Activated CD8-positive, alpha-beta memory T cell treated with anti-CD3 and anti-CD28 coated beads, Interleukin-2, amount 50 U/mL, for 24 hours (primary cell): ENCODE measurements around the gene BIN2.
"Not testable (repeated sequence)": the region's sequence is repeated elsewhere in the genome, so short reads cannot be mapped to it uniquely, and the experiment has no call there.

Experiments used
- DNase-seq: peaks from one replicate; pipeline ENCODE4 v3.0.0-alpha.2; 2020; ENCODE audit errors: extremely low read depth

Gene BIN2

GRCh38 chr12:51345681-51346080, 21.7 kb upstream of the BIN2 start:
- DNase-seq, result no peak

GRCh38 chr12:51343201-51343600, 19.2 kb upstream of the BIN2 start:
- DNase-seq, result no peak

GRCh38 chr12:51342416-51342815, 18.4 kb upstream of the BIN2 start:
- no peak for DNase-seq

GRCh38 chr12:51341251-51342007, 17.5 kb upstream of the BIN2 start:
- DNase-seq, result peak; percentile 56

DNA sequence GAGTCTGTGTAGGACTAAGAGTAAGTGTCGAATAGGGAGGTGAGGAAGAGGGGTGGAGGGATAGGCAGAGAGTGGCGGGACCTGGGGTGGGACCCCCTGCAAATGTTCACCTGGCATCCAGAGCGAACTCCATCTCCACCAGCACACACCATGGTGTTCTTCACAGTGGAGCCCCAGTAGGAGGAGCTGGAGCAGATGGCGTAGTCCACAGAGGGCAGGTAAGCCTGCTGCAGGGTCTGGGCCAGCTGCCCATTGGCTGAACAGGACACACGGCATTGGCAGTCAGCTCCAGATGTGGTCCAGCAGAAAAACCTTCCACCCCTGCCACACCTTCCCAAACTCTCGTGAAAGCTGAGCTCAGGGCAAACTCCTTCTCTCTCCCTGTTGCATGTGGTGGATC, 15.8 kb upstream of the BIN2 start:
- DNase-seq, result no peak

DNA sequence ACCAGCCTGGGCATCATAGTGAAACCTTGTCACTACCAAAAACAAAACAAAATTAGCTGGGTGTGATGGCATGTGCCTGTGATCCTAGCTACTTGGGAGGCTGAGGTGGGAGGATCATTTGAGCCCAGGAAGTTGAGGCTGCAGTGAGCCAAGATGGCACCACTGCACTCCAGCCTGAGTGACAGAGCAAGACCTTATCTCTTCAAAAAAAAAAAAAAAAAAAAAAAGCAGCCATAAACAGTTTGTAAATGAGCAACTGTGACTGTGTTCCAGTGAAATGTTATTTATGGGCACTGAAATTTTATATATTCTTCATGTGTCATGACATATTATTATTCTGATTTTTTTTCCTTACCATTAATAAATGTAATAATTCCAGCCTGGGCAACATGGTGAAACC, 13.4 kb upstream of the BIN2 start:
- DNase-seq, result not testable (repeated sequence)

- no peak for DNase-seq
These were observed 12.0 kb upstream of the BIN2 start for GRCh38 chr12:51335931-51336330.

DNA sequence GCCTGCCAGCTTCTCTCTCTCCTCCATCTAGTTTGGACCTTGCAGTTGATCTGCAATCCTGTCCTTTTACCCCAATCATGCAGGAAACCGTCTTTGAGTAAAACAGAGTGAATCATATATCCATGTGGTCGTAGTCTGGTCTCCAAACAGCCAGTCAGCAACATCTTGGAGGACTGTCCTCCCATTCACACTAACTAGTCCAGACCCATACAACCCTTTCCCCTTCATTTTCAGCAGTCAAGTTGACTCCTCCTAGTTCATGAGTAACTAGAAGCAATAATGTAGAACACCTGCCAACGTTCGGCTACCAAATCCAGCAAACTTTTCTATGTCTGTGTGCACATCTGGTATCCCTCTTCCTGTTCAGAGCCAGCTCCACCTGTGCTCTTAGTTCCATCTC, 10.8 kb upstream of the BIN2 start:
- no peak for DNase-seq

GRCh38 chr12:51333536-51333935, 9.6 kb upstream of the BIN2 start:
- no peak for DNase-seq

- no peak for DNase-seq
These were observed 6.2 kb upstream of the BIN2 start for GRCh38 chr12:51330186-51330585.

GRCh38 chr12:51329742-51330141, 5.8 kb upstream of the BIN2 start:
- DNase-seq, result no peak

DNA sequence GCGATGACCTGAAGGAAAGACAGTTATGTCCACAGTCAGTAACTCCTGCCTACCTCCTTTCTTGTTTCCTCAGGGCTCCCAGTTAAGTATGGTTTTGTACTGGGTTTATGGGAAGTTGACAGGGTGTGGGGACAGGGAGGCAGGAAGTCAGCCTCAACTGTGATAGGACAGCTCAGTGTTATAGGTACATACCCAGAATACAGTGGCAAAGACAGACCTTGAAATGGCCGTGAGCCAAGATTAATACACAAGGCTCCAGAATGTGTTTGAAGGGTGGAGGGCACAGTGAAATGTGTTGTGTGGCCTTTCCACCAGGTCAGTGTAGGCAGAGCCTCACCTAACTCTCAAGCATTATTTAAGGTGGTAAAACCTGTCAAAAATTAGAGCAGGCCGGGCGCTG, 4.6 kb upstream of the BIN2 start:
- no peak for DNase-seq

DNA sequence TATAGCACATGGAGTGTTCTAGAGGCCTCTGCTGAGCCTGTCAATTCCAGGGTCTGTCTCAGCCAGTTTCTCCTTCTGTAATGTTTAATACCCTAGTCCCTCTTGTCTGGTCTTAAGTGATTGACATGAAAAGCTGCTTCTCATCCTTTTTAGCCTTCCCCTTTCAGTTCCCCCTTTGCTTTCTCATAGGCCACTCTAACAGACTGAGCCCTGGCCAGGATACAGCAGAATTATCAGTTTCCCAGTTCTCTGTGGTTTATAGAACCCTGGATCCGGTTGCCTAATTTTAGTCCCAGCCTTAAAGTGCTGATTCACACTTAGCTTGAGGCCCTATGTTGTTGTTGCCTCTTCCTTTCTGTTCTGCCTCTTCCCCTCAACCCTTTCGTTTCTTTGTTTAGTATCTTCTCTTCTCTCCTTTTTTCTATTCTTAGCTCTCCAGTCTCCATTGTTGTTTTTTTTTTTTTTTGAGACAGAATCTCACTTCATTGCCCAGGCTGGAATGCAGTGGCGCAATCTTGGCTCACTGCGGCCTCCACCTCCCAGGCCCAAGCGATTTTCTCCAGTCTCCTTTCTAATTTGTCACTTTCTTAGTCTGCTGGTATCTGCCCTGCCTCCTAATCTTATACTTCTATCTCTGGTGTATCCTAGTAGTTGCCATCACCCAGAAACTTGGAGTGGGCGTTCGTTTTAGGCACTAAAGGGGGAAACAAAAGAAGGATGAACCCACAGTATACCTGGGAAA, 2.9 kb upstream of the BIN2 start:
- no peak for DNase-seq

GRCh38 chr12:51324953-51325352, 979 bp upstream of the BIN2 start:
- DNase-seq, result no peak

DNA sequence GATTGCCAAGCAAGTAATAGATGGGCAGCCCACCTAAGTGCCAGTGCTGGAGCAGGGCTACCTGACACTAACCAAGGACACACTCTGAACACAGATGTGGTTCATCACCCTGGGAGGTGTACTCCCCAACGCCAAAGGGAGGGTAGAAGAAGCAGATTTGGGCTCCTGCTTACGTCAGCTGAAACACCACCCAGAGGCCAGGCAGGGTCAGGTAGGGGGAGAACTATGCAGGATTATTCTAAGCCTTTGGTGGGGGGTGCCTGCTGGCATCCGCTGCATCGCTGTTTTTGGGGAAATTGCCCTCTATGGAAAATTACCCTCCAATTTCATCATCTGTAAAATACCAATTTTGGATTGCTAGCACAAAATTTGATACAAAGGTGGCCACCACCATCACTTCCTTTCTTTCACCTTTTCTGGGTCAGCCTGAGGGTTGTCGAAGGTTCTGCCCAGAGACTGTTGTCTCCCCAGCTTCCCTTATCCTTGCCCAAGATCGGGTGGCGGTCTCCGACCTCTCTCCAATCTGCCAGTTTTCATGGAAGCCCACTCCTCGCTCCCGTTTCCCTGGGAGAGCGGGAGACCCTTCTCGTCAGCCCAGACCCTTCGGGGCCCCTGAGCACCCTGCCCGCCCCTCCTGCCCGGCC, 535 bp downstream of the BIN2 start:
- DNase-seq, result no peak

GRCh38 chr12:51322452-51322851, 1.5 kb downstream of the BIN2 start:
- DNase-seq, result no peak

DNA sequence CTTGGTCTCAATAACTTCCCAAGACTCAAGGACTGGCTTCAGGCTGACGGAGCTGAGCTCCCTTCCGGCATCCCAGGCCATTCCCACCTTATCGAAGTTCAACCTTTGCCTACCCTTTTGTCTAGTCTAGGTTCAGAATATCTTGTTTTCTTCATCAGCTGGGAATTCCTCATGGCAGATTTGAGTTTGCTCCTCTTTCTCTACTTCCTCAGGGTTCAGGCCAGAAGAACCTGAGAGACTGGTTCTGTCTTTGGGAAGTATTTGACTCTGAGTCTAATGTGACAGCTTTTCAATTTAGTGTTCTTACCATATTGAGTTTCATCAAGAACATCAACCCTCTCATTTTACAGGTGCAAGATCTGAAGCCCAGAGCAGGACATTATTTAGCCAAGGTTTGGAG, 2.1 kb downstream of the BIN2 start:
- no peak for DNase-seq

DNA sequence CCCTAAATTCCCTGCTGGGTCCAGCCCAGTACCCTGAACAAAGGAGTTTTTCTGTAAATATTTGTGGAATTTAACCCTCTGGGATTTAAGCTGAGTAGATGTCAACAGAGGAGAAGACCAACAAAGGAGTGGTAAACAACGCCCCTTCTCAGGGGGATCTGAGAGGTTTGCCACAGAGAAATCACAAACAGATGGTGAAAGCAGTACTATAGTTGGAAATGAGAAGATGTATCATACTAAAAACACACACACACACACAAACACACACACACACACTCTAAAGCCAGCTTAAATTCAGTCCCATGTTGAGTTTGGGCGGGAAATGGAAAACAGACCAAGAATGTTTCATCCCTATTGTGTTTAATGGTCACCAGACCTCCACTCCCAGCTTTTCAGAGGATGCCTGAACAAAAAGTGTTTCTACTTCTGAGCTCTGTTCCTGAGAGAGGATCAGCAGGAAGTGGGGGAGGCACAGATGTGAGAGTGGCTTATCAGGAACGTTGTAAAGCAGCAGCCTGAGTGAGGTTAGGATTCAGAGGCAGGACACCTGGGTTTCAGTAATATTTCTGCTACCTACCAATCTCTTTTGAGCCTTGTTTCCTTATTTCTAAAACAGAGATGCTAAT, 3.2 kb downstream of the BIN2 start:
- DNase-seq, result no peak

- DNase-seq, result no peak
These were observed 3.7 kb downstream of the BIN2 start for GRCh38 chr12:51320311-51320694.

GRCh38 chr12:51318846-51319599, 5.0 kb downstream of the BIN2 start:
- no peak for DNase-seq

GRCh38 chr12:51318057-51318806, 5.7 kb downstream of the BIN2 start:
- DNase-seq, result not testable (repeated sequence)
